Activated T-cell treated with anti-CD3 and anti-CD28 coated beads for 4 hours (primary cell): ENCODE data around the gene AOPEP.

Source experiments
- DNase-seq: peaks from one replicate; pipeline ENCODE4 v3.0.0-alpha.2; 2020

Gene AOPEP

GRCh38 chr9:94767331-94768072 is 41.0 kb downstream of the AOPEP start:
- DNase-seq, result no peak

GRCh38 chr9:94768766-94769165 is 42.3 kb downstream of the AOPEP start:
- no peak for DNase-seq

GRCh38 chr9:94770334-94770733 is 43.8 kb downstream of the AOPEP start:
- no peak for DNase-seq

- DNase-seq, result no peak
Measured at GRCh38 chr9:94771096-94771495, 44.6 kb downstream of the AOPEP start.

GRCh38 chr9:94772144-94772543 is 45.6 kb downstream of the AOPEP start:
- DNase-seq, result no peak

- no peak for DNase-seq
Measured at GRCh38 chr9:94772639-94773303, 46.3 kb downstream of the AOPEP start.

GRCh38 chr9:94773655-94774054 is 47.2 kb downstream of the AOPEP start:
- no peak for DNase-seq

GRCh38 chr9:94778013-94778412 is 51.5 kb downstream of the AOPEP start:
- DNase-seq, result no peak

GRCh38 chr9:94779031-94779430 is 52.5 kb downstream of the AOPEP start:
- DNase-seq, result no peak

- DNase-seq, result no peak
Measured at GRCh38 chr9:94779693-94780290, 53.3 kb downstream of the AOPEP start.

GRCh38 chr9:94780516-94780950 is 54.0 kb downstream of the AOPEP start:
- no peak for DNase-seq

GRCh38 chr9:94782355-94783101 is 56.0 kb downstream of the AOPEP start:
- no peak for DNase-seq

GRCh38 chr9:94783102-94783682 is 56.7 kb downstream of the AOPEP start:
- DNase-seq, result peak; percentile 14

GRCh38 chr9:94783928-94784327 is 57.4 kb downstream of the AOPEP start:
- no peak for DNase-seq

- no peak for DNase-seq
Measured at GRCh38 chr9:94785215-94786169, 59.0 kb downstream of the AOPEP start.

- DNase-seq, result no peak
Measured at GRCh38 chr9:94786586-94786985, 60.1 kb downstream of the AOPEP start.

GRCh38 chr9:94787266-94787665 is 60.8 kb downstream of the AOPEP start:
- DNase-seq, result no peak

- DNase-seq, result no peak
Measured at GRCh38 chr9:94788570-94789105, 62.1 kb downstream of the AOPEP start.

GRCh38 chr9:94791435-94791834 is 64.9 kb downstream of the AOPEP start:
- no peak for DNase-seq

GRCh38 chr9:94792511-94792910 is 66.0 kb downstream of the AOPEP start:
- DNase-seq, result no peak

GRCh38 chr9:94794476-94795167 is 68.1 kb downstream of the AOPEP start:
- no peak for DNase-seq
